HG02763 (cell line): Measurements from ENCODE around the gene ZNF503.

Source experiments
- ATAC-seq: cut with Tn5 transposase; IDR thresholded peaks from one replicate; pipeline ENCODE4 v1.9.1; 2021; ENCODE audit warnings: mild to moderate bottlenecking, moderate library complexity; ENCODE audit not compliant: unreplicated experiment

Gene ZNF503

DNA sequence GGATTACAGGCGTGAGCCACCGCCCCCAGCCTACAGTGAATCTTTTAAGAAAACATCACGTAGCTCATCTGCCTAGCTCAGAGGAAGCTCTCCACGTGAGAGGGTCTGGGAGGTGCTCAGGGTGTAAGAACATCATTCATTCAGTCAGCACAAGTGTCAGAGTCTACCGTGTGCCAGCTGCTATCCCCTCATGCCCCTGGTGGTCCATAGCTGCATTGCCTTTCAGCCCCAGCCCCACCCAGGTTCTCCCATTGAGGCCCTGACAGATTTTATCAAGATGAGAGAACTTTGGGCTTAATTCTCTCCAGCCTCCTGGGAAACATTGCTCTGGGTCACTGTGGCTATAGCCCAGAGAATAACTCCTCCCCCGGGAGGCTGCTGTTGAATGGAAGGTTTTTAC lies 45.1 kb downstream of the ZNF503 start:
- ATAC-seq: no peak

DNA sequence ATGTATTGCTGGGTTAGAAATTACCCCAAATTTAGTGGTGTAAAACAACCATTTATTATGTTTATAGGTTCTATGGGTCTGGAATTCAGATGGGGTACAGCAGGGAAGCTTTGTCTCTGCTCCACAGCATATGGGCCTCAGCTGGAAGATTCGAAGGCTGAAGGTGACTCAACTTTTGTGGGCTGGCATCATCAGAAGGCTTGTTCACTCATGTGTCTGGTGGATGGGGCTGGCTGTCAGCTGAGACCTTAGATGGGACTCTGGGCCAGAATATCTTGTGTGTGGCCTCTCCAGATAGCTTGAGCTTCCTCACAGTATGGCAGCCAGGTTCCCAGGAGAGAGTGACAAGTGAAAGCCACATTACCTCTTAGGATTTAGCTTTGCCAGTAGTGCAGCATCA lies 45.9 kb downstream of the ZNF503 start:
- no peak for ATAC-seq

DNA sequence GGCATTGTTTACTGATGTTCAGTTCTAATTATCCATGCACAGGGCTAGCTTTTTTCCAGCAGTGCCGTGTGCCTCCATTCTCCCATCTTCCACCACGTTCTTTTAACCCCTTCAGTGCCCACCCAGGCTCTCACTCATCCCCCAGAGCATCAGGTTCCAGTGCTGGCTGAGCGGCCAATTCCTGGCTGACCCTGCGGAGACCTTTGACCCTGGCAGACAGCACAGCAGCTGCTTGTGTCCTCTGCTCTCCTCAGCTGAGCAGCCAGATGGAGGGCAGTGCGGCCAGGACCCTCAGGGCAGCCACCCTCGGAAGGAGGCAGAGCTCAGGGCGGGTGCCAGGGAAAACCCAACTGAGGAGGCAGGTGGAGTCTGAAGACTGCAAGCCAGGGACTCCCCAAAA lies 48.4 kb downstream of the ZNF503 start:
- ATAC-seq: no peak

DNA sequence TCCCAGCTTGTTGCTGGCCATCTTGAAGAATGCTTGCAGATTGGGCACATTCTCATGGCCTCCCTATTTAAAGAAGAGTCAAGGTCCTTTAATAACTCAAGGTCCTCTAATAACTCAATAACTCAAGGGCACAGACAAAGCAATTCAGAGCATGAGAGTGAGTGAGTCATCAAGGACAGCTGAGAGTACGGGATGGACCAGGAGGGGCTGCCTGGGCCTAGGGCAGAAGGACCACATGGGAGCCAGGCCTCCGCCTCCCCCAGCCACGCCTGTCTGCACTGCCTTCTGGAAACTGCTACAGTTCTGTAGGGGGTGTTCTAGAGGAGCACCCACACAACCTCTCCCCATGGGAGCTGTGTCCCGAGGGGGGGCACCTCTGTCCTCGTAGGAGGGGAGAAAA lies 48.9 kb downstream of the ZNF503 start:
- ATAC-seq: no peak

DNA sequence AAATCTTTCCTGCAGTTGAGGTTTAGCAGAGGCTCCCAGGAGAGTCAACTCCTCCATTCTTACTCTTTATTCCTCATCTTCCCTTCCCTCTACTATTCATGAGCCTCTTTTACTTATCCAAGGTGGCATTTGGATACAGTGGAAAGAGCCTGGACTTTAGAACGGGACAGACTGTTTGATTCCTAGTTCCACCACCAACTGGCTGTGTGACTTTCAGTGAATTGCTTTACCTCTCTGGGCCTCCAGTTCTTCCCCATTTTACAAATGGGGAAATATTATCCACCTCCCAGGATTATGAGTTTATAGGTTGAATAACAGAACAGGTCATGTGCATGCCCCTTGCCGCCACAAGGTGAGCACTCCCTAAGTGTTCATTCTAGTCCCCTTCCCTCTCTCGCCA lies 49.9 kb downstream of the ZNF503 start:
- no peak for ATAC-seq

DNA sequence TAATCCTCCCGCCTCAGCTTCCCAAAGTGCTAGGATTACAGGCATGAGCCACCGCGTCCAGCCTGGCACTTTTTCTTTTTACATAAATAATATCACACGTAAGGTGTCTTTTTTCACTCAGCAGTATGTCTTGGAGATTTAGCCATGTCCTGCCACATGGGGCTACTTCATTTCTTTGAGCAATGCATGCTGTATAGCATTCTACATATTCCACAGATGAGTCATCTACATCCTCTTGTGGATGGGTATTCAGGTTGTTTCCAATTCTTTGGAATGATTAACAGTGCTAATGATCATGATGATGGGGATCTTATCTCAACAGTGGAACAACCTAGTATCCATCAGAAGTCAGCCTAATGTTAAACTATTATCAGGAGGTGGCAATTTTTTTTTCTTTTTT lies 50.8 kb downstream of the ZNF503 start:
- no peak for ATAC-seq
